Activated T-helper 1 cell treated with Interleukin-2 at 50 U/mL for 16 hours (primary cell): ENCODE data around the gene CLEC1B.
"Not testable (repeated sequence)": the region's sequence is repeated elsewhere in the genome, so short reads cannot be mapped to it uniquely, and the experiment has no call there.

Experiments used
- DNase-seq: peaks from one replicate; pipeline ENCODE4 v3.0.0-alpha.2; 2020; ENCODE audit warnings: low read depth

Gene CLEC1B

DNA sequence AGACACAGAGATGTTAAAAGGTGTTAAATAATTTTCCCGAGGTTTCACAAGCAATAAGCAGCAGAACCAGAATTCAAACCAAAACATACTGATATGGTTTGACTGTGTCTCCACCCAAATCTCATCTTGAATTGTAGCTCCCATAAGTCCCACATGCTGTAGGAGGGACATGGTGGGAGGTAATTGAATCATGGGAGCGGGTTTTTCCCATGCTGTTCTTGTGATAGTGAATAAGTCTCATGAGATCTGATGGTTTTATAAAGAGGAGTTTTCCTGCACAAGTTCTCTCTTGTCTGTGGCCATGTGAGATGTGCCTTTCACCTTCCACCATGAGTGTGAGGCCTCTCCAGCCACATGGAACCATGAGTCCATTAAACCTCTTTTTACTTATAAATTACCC is 24.2 kb downstream of the CLEC1B start:
- not testable (repeated sequence) for DNase-seq

DNA sequence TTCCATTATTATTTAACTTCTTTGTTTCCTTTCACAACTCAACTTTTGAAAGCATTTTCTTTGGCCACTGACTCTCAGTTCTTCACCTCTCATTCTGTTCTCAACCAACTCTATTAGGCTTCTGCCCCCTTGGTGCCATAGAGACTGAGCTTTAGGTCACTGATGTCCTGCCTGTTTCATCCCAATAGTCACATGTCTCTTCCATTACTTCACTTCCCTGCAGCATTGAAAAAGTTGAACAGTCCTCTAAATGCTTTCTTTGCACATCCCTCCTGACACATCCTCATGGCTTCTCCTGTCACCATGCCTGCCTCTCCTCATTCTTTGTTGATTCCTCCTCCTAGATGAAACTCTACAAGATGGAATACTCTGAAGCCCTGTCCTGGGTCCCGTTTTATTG is 25.0 kb downstream of the CLEC1B start:
- no peak for DNase-seq

DNA sequence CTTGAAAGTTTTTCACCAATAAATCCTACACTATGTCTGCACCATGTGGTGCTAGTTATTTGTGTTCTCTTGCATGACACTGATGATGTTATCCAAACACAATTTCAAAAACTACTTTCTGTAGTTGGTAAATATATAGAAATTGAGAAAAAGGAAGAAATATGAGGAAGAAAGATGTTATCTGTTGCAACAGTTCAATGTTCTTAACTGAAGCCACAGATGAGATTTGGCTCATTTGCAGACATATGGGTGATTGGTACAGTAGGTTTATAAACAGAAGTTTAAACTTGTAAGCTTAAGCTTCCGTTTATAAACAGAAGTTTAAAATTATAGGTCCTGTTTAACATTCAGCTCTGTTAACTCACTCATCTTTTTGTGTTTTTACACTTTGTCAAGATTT is 27.7 kb downstream of the CLEC1B start, which contains the start of gene CLEC12A:
CLEC12A (plus strand) TSS at position 229 of the 400 bp plus-strand sequence. CDS start 188 bp downstream, outside the sequence.
- no peak for DNase-seq

DNA sequence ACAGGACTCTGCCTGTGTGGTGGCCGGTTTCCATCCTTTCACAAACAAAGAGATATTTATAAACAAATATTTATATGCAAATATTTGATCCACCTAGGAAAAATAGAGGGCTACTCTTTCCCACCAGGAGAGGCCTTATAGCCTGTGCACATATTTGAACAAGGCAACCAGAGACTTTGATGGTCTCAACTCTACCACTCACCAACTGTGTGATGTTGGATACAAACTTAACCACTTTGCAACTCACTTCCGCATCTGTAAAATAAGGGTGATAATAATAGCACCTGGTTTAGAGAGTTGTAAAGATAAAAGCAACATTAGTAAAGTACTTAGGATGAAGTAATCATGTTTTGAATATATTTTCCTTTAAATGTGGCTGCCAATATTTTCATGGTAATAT is 29.2 kb downstream of the CLEC1B start:
- no peak for DNase-seq

GRCh38 chr12:9961901-9962300 is 37.0 kb downstream of the CLEC1B start:
- DNase-seq = no peak

DNA sequence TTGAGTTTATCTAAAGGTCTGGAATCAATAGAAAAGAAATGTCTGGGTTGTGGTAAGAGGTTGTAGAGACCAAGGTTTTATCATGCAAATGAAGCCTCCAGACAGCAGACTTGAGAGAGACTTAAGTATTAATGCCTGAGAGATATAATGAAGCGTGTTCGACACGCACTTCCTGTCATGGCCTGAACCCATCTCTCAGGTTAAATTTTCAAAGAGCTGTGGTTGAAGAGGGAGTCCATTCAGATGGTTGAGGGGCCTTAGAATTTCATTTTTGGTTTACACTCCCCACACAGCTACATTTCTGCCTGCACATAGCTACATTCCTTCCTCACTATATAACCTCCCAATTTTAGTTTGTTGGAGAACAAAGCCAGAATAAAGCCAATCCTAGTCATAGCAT is 37.8 kb downstream of the CLEC1B start:
- DNase-seq = no peak

GRCh38 chr12:9960590-9960989 is 38.3 kb downstream of the CLEC1B start:
- DNase-seq = no peak

- no peak for DNase-seq
These were observed 41.1 kb downstream of the CLEC1B start for GRCh38 chr12:9957834-9958233.

GRCh38 chr12:9952954-9953729 is 45.8 kb downstream of the CLEC1B start:
- not testable (repeated sequence) for DNase-seq

- DNase-seq = peak; percentile 10
These were observed 47.8 kb downstream of the CLEC1B start for GRCh38 chr12:9951026-9951675.

DNA sequence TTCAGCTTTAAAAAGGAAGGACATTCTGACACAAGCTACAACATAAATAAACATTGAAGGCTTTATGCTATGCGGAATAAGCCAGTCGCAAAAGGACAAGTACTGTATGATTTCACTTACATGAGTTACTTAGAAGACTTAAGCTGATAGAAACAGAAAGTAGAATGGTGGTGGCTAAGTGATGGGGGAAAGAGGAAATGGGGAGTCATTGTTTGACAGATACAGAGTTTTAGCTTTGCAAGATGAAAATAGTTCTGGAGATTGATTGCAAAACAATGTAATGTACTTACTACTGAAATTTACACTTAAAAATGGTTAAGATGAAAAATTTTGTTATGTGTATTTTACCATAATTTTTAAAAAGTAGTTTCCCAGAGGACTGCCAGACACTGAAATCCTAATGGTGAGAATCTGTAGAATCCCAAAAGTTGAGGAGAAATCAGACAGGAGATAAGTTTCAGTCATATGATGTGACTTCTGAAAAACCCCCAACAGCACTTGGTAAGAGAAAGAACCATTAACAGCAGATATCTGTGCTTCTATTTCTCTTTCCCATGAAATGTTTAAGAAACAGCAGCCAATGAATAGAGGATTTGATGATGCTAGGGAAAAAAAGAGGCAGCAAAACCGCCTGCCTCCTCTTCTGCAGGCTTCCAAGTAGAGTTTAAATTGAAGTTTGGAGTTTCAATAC is 50.2 kb downstream of the CLEC1B start:
- DNase-seq = no peak

DNA sequence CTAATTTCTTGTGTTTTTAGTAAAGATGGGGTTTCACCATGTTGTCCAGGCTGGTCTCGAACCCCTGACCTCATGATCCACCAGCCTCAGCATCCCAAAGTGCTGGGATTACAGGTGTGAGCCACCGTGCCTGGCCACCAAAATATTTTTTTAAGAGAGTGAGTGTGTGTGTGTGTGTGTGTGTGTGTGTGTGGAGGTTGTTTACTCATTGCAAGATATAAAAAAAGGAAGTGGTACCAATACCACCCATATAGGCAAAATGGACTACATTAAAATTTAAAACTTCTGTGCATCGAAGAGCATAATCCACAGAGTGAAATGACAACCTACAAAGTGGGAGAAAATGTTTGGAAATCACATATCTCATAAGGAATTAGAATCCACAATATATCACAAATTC is 51.2 kb downstream of the CLEC1B start:
- DNase-seq = no peak

GRCh38 chr12:9944391-9944790 is 54.5 kb downstream of the CLEC1B start:
- DNase-seq = no peak

DNA sequence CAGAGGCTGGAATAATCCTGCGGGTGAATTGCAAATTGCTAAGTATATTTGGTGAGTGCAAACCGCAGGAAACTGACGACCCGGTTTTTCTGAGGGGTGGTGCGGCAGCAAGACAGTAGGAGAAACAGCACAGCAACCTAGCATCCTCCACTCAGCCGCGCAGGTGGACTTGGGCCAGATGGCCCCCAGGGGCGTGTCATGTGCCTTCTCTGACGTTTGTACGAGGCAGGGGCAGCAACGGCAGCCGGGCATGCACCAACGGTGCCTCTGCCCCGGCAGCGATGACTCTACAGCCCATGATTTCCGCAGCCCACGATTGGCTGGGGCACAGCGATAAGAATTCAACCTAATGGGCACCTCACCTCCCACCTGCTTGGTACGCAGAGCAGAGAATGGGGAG is 55.7 kb downstream of the CLEC1B start:
- DNase-seq = no peak
